Measurements from ENCODE around the gene DENND6B.

- TF ChIP-seq POLR2A (IDR thresholded peaks at IDR 0.05; ENCODE audit: extremely low read depth, insufficient read length) (no peak), CTCF (IDR thresholded peaks at IDR 0.05; ENCODE audit: low read depth, low read length) (no peak), MYC (IDR thresholded peaks at IDR 0.05; ENCODE audit: low read depth, low read length) (no peak)
- TF ChIP-seq, protein P1, sequence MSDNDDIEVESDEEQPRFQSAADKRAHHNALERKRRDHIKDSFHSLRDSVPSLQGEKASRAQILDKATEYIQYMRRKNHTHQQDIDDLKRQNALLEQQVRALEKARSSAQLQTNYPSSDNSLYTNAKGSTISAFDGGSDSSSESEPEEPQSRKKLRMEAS (IDR thresholded peaks at IDR 0.05; ENCODE audit: low read depth, low read length), result no peak
These were observed 61.7 kb downstream of the DENND6B start for GRCh38 chr22:50264946-50265669.
